HCT116 (cell line): ENCODE measurements around the gene MMD2. TPM values are rescaled to one million over a fixed set of nuclear protein-coding genes. Genes with fewer than 3 reads are reported as not detected.

Source experiments
- ATAC-seq: fragments of 200-7000 bp; cut with Tn5 transposase; 2 replicates; pipeline ENCODE4 v1.9.1; 2020; ENCODE audit warnings: mild to moderate bottlenecking, moderate library complexity
- BruUV-seq: library from RNA; stranded (reverse); fragments of 400-500 nt; replicated peaks from 2 replicates; lab custom pipeline; 2021; lab: Mats Ljungman, UMichigan
- CTCF ChIA-PET: fragments of 300-600 bp; sonication (Branson Sonifier 250); formaldehyde crosslinking; loops from one replicate; lab custom pipeline; 2021; ENCODE audit warnings: antibody characterized with exemption; lab: Charles Lee
- POLR2A ChIA-PET: fragments of 300-600, 350-600 bp; sonication (Branson Sonifier 250); formaldehyde crosslinking; loops from one replicate; lab custom pipeline; 2021; ENCODE audit warnings: antibody characterized with exemption; lab: Charles Lee
- RAD21 ChIA-PET, 2 experiments: fragments of 300-600 bp; sonication (Branson Sonifier 250); formaldehyde crosslinking; loops; one replicate each; lab custom pipeline; 2023; ENCODE audit warnings: low total read pairs in 2 of 2; ENCODE audit not compliant: uncharacterized antibody in 2 of 2, unreplicated experiment in 2 of 2, low non-redundant PET in 1 of 2; lab: Charles Lee
- DNase-seq: peaks from one replicate; pipeline ENCODE4 v3.0.0-alpha.2; 2010; ENCODE audit warnings: low read depth, low spot score
- H2AFZ ChIP-seq: fragments of 200-600 bp; shearing (Covaris generic), sonication (generic); 2 replicates; pipeline ENCODE4 v1.6.1; 2017; ENCODE audit warnings: low read depth, mixed run types, mixed read lengths, antibody characterized with exemption, low read length; ENCODE audit not compliant: poor library complexity, severe bottlenecking
- H3K27ac ChIP-seq: 2 replicates; pipeline ENCODE4 v1.5.1; 2012; ENCODE audit warnings: low read depth, low read length
- H3K27me3 ChIP-seq: fragments of 200-600 bp; sonication (generic); 2 replicates; pipeline ENCODE4 v1.6.1; 2016; ENCODE audit warnings: mixed run types, low read length, mixed read lengths; ENCODE audit not compliant: insufficient read depth
- H3K36me3 ChIP-seq, 2 experiments: fragments of 200-500 bp in 1 of 2; fragments of 200-600 bp in 1 of 2; sonication (Bioruptor generic) in 1 of 2; sonication (generic) in 1 of 2; 2 replicates each; pipeline versions ENCODE4 v1.5.1 to v1.6.1; 2014 to 2016; ENCODE audit warnings: low read length in 2 of 2, inconsistent platforms in 1 of 2, mixed read lengths in 1 of 2, mixed run types in 1 of 2; ENCODE audit not compliant: insufficient read depth in 2 of 2, control insufficient read depth in 1 of 2
- H3K4me1 ChIP-seq, 2 experiments: fragments of 200-600 bp in 1 of 2; sonication (generic) in 1 of 2; 2 replicates each; pipeline versions ENCODE4 v1.5.1 to v1.6.1; 2012 to 2017; ENCODE audit warnings: low read length in 2 of 2, inconsistent platforms in 1 of 2, mild to moderate bottlenecking in 1 of 2, mixed read lengths in 1 of 2, mixed run types in 1 of 2, moderate library complexity in 1 of 2; ENCODE audit not compliant: insufficient read depth in 2 of 2, control insufficient read depth in 1 of 2
- H3K4me2 ChIP-seq: fragments of 200-600 bp; sonication (generic); 2 replicates; pipeline ENCODE4 v1.6.1; 2017; ENCODE audit warnings: mixed run types, low read length, mixed read lengths
- H3K4me3 ChIP-seq, 2 experiments: fragments of 200-600 bp in 1 of 2; sonication (generic) in 1 of 2; replicated peaks in 1 of 2; 2 replicates each; pipeline ENCODE4 v1.5.1; 2011 to 2016; ENCODE audit warnings: low read length in 2 of 2, control low read depth in 1 of 2, low read depth in 1 of 2, mild to moderate bottlenecking in 1 of 2, mixed read lengths in 1 of 2, mixed run types in 1 of 2
- H3K79me2 ChIP-seq: fragments of 200-600 bp; sonication (generic); 2 replicates; pipeline ENCODE4 v1.6.1; 2017; ENCODE audit warnings: mild to moderate bottlenecking, mixed run types, low read length, moderate library complexity, mixed read lengths; ENCODE audit not compliant: insufficient read depth
- H3K9ac ChIP-seq: fragments of 200-600 bp; sonication (generic); 2 replicates; pipeline ENCODE4 v1.6.1; 2016; ENCODE audit warnings: low read length, mixed read lengths
- H3K9me2 ChIP-seq: fragments of 200-600 bp; sonication (generic), shearing (Covaris generic); 2 replicates; pipeline ENCODE4 v1.6.1; 2017; ENCODE audit warnings: mixed run types, mild to moderate bottlenecking, moderate library complexity; ENCODE audit not compliant: insufficient read depth
- H3K9me3 ChIP-seq, 2 experiments: fragments of 200-500 bp in 1 of 2; fragments of 200-600 bp in 1 of 2; sonication (Bioruptor generic) in 1 of 2; sonication (generic) in 1 of 2; 2 replicates each; pipeline ENCODE4 v1.6.1; 2014 to 2017; ENCODE audit warnings: low read length in 2 of 2, mixed read lengths in 2 of 2, inconsistent platforms in 1 of 2, low read depth in 1 of 2, mild to moderate bottlenecking in 1 of 2, mixed run types in 1 of 2, moderate library complexity in 1 of 2; ENCODE audit not compliant: control insufficient read depth in 1 of 2, insufficient read depth in 1 of 2
- H4K20me1 ChIP-seq: fragments of 200-600 bp; sonication (generic), shearing (Covaris generic); 2 replicates; pipeline ENCODE4 v1.6.1; 2017; ENCODE audit warnings: mixed run types, mild to moderate bottlenecking, moderate library complexity; ENCODE audit not compliant: insufficient read depth
- CEBPB ChIP-seq: IDR thresholded peaks from 2 replicates; pipeline ENCODE4 v1.6.1; 2012; ENCODE audit warnings: low read depth
- EGR1 ChIP-seq: IDR thresholded peaks from 2 replicates; pipeline ENCODE4 v1.6.1; 2012; ENCODE audit warnings: low read depth
- ELF1 ChIP-seq: IDR thresholded peaks from 2 replicates; pipeline ENCODE4 v1.6.1; 2012; ENCODE audit warnings: low read depth, borderline replicate concordance
- EZH2 ChIP-seq: fragments of 200-600 bp; sonication (generic); IDR thresholded peaks from 2 replicates; pipeline ENCODE4 v1.6.1; 2017; ENCODE audit warnings: antibody characterized with exemption, mixed run types
- EZH2phosphoT487 ChIP-seq: fragments of 200-600 bp; IDR thresholded peaks from 2 replicates; pipeline ENCODE4 v1.6.1; 2018; ENCODE audit warnings: antibody characterized with exemption, borderline replicate concordance
- FOSL1 ChIP-seq: IDR thresholded peaks from 2 replicates; pipeline ENCODE4 v1.6.1; 2012; ENCODE audit warnings: low read depth
- JUND ChIP-seq: IDR thresholded peaks from 2 replicates; pipeline ENCODE4 v1.6.1; 2012
- POLR2A ChIP-seq: IDR thresholded peaks from 2 replicates; pipeline ENCODE4 v1.7.0; 2011; ENCODE audit warnings: borderline replicate concordance; ENCODE audit not compliant: insufficient read depth, insufficient read length; ENCODE audit errors: extremely low read depth
- POLR2AphosphoS5 ChIP-seq: IDR thresholded peaks from 2 replicates; pipeline ENCODE4 v1.6.1; 2011; ENCODE audit warnings: mild to moderate bottlenecking, low read depth, low read length, moderate library complexity
- RAD21 ChIP-seq: IDR thresholded peaks from 2 replicates; pipeline ENCODE4 v1.6.1; 2012; ENCODE audit warnings: low read depth, mild to moderate bottlenecking
- REST ChIP-seq: IDR thresholded peaks from 2 replicates; pipeline ENCODE4 v1.6.1; 2012; ENCODE audit warnings: low read depth
- SIN3A ChIP-seq: IDR thresholded peaks from 2 replicates; pipeline ENCODE4 v1.6.1; 2012; ENCODE audit warnings: low read depth
- SP1 ChIP-seq: IDR thresholded peaks from 2 replicates; pipeline ENCODE4 v1.6.1; 2012; ENCODE audit warnings: low read depth
- YY1 ChIP-seq: IDR thresholded peaks from 2 replicates; pipeline ENCODE4 v1.6.1; 2011; ENCODE audit warnings: low read length, low read depth, moderate library complexity, mild to moderate bottlenecking; ENCODE audit not compliant: insufficient replicate concordance; ENCODE audit errors: extremely low read depth
- ZFX ChIP-seq: fragments of 450-650 bp; IDR thresholded peaks from 2 replicates; pipeline ENCODE4 v1.6.1; 2017
- ZNF274 ChIP-seq: fragments of 200-500 bp; sonication (Bioruptor generic); IDR thresholded peaks from 2 replicates; pipeline ENCODE4 v1.6.1; 2014; ENCODE audit warnings: mild to moderate bottlenecking, low read depth, low read length, inconsistent platforms
- intact Hi-C: fragments of 100-400 bp; cut with micrococcal nuclease; formaldehyde crosslinking; loops from 2 replicates; pipeline ENCODE4 v1.10.0; 2022
- total RNA-seq: library from RNA; stranded (reverse); gene quantifications from one replicate; pipeline ENCODE4 v1.2.1, GENCODE V29; 2021; ENCODE audit not compliant: unreplicated experiment
- TF ChIP-seq, protein P1 (sequence below), 3 experiments: fragments of 200-600 bp in 1 of 3; sonication (generic) in 1 of 3; IDR thresholded peaks in 2 of 3; conservative IDR thresholded peaks in 1 of 3; 2 replicates each; pipeline ENCODE4 v1.5.1; 2012 to 2017; ENCODE audit warnings: low read depth in 2 of 3, low read length in 2 of 3, antibody characterized with exemption in 1 of 3, borderline replicate concordance in 1 of 3, control low read depth in 1 of 3, mild to moderate bottlenecking in 1 of 3, mixed read lengths in 1 of 3, mixed run types in 1 of 3, moderate library complexity in 1 of 3; ENCODE audit not compliant: insufficient read depth in 1 of 3
- TF ChIP-seq, protein P2 (sequence below): IDR thresholded peaks from 2 replicates; pipeline ENCODE4 v1.6.1; 2011; ENCODE audit warnings: mild to moderate bottlenecking, low read length, moderate library complexity; ENCODE audit not compliant: insufficient replicate concordance; ENCODE audit errors: extremely low read depth
- TF ChIP-seq, protein P3 (sequence below): IDR thresholded peaks from 2 replicates; pipeline ENCODE4 v1.6.1; 2012
- TF ChIP-seq, protein P4 (sequence below): IDR thresholded peaks from 2 replicates; pipeline ENCODE4 v1.6.1; 2012

Gene MMD2
- total RNA-seq, 1 experiment from 2014 or later = not detected

GRCh38 chr7:4999369-4999950, 40.5 kb upstream of the MMD2 start:
- Histone ChIP-seq H3K9me2 (no peaks in the 10 kb centered on the region), H3K27me3 (no peaks in the 10 kb centered on the region), H3K79me2 (no peaks in the 10 kb centered on the region), H4K20me1 (no peaks in the 10 kb centered on the region), H3K9ac (no peak overlapping the region), H3K4me1 (no peaks in the 10 kb centered on the region), H2AFZ (no peak overlapping the region), H3K4me2 (no peak overlapping the region), H3K9me3 (no peaks in the 10 kb centered on the region), H3K36me3 (peaks cover 0 to 8% of the 10 kb centered on the region in 2 experiments; a peak in 2 of 4 replicates), H3K4me3 (no peak overlapping the region), H3K27ac (no peak overlapping the region)
- no TSS peak for BruUV-seq
- RAD21 ChIA-PET = no interaction called here
- intact Hi-C loops = no loop called here
- CTCF ChIA-PET = no interaction called here
- ATAC-seq = no peak
- POLR2A ChIA-PET = no interaction called here
- TF ChIP-seq SIN3A (no peak), FOSL1 (no peak), RAD21 (no peak), JUND (no peak), CEBPB (no peak), POLR2A (no peak), SP1 (no peak), ZNF274 (no peak), ZFX (no peak), YY1 (no peak), REST (no peak), EGR1 (no peak), ELF1 (no peak), POLR2AphosphoS5 (no peak), EZH2phosphoT487 (no peak), EZH2 (no peak)
- TF ChIP-seq, protein P1, sequence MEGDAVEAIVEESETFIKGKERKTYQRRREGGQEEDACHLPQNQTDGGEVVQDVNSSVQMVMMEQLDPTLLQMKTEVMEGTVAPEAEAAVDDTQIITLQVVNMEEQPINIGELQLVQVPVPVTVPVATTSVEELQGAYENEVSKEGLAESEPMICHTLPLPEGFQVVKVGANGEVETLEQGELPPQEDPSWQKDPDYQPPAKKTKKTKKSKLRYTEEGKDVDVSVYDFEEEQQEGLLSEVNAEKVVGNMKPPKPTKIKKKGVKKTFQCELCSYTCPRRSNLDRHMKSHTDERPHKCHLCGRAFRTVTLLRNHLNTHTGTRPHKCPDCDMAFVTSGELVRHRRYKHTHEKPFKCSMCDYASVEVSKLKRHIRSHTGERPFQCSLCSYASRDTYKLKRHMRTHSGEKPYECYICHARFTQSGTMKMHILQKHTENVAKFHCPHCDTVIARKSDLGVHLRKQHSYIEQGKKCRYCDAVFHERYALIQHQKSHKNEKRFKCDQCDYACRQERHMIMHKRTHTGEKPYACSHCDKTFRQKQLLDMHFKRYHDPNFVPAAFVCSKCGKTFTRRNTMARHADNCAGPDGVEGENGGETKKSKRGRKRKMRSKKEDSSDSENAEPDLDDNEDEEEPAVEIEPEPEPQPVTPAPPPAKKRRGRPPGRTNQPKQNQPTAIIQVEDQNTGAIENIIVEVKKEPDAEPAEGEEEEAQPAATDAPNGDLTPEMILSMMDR (IDR thresholded peaks at IDR 0.05 in 2 of 3, conservative IDR thresholded peaks at IDR 0.05 in 1 of 3; ENCODE audit: borderline replicate concordance in 1 of 3, insufficient read depth in 1 of 3, low read depth in 2 of 3, low read length in 2 of 3) = no peak
- TF ChIP-seq, protein P2, sequence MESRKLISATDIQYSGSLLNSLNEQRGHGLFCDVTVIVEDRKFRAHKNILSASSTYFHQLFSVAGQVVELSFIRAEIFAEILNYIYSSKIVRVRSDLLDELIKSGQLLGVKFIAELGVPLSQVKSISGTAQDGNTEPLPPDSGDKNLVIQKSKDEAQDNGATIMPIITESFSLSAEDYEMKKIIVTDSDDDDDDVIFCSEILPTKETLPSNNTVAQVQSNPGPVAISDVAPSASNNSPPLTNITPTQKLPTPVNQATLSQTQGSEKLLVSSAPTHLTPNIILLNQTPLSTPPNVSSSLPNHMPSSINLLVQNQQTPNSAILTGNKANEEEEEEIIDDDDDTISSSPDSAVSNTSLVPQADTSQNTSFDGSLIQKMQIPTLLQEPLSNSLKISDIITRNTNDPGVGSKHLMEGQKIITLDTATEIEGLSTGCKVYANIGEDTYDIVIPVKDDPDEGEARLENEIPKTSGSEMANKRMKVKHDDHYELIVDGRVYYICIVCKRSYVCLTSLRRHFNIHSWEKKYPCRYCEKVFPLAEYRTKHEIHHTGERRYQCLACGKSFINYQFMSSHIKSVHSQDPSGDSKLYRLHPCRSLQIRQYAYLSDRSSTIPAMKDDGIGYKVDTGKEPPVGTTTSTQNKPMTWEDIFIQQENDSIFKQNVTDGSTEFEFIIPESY = no peak
- TF ChIP-seq, protein P3, sequence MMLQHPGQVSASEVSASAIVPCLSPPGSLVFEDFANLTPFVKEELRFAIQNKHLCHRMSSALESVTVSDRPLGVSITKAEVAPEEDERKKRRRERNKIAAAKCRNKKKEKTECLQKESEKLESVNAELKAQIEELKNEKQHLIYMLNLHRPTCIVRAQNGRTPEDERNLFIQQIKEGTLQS = no peak
- TF ChIP-seq, protein P4, sequence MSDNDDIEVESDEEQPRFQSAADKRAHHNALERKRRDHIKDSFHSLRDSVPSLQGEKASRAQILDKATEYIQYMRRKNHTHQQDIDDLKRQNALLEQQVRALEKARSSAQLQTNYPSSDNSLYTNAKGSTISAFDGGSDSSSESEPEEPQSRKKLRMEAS = no peak
- DNase-seq = no peak
